GF-D8 (cell line): ENCODE data around the gene BHMT2.

Source experiments
- DNase-seq: peaks from one replicate; lab custom pipeline; 2025; lab: John Stamatoyannopoulos, UW

The BHMT2 gene

DNA sequence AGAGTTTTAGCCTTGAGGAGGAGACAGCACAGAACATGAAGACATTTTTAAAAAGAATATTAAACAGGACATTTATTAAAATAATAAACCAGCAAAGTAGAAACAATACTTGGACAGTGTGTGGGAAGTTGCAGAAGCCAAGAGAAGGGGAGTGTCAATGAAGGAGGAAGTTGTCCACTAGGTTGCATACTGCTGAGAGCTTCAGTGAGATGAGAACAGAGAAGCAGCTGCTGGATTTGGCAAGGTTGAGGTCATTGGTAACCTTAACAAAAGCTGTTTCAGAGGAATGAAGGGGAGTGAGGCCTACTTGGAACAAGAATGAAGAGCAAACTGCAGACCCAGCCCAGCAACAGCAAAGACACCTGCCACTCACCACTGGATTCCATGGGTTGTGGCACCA, 53.4 kb downstream of the BHMT2 start:
- no peak for DNase-seq

- DNase-seq = no peak
Measured at GRCh38 chr5:79124607-79125006, 55.0 kb downstream of the BHMT2 start.

- no peak for DNase-seq
Measured at GRCh38 chr5:79130781-79131180, 61.2 kb downstream of the BHMT2 start.

DNA sequence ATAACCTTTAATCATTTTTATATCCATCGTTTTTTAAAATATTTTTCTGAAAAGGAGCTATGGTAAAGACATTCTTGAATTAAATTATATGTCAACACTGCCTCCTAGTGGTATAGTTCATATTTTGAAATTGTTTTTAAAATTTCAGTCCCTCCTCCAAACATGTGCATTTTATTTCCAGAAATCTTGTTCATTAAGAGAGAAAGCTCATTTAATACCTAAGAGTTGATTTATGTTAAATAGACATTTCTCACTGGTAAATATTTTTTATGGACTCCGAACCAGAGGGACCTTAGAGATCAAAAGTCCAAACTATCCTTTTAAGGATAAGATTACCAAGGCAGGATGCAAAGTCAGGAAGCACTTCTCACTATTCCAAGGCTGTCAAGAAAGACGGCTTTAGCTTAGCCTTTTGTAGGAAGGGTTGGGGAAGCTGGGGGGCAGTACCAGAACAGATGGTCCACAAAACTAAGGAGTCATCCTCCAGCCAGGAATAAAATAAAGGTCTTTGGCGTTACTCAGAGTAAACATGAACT, 63.6 kb downstream of the BHMT2 start:
- no peak for DNase-seq

DNA sequence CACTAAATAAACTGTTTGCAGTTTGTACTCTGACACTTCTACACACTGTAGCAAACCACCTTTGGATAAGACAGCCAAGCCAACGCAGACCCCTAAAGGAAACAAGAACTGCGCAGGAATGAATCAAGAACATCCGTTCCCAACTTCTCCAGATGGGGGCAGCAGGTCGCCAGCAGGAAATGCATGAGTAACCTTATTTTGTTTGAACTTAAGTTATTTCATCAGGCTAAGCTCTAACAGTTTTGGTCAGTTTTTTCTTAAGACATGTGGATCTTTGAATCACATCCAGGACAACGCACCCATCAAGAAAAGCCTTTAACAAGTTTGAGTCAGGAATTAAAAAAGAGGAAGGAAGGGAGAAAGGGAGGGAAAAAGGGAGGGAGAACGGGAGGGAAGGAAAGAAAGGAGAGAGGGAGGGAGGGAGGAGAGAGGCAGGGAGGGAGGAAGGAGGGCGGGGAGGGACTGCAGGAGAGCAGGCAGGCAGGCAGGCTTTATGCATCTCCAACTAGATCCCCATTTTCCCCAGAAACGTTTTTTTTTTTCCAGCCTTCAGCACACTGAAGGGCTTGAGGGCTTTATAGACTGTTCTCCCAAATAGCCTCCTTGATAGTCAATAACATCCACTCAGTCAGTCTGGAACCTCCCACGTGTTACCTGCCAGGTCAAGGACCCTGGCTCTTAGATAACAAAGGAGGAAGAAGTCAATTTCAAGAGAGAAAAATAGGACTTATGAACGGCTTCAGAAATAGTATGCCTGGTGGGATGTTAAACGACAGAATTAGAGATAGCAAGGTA, 64.3 kb downstream of the BHMT2 start:
- no peak for DNase-seq

DNA sequence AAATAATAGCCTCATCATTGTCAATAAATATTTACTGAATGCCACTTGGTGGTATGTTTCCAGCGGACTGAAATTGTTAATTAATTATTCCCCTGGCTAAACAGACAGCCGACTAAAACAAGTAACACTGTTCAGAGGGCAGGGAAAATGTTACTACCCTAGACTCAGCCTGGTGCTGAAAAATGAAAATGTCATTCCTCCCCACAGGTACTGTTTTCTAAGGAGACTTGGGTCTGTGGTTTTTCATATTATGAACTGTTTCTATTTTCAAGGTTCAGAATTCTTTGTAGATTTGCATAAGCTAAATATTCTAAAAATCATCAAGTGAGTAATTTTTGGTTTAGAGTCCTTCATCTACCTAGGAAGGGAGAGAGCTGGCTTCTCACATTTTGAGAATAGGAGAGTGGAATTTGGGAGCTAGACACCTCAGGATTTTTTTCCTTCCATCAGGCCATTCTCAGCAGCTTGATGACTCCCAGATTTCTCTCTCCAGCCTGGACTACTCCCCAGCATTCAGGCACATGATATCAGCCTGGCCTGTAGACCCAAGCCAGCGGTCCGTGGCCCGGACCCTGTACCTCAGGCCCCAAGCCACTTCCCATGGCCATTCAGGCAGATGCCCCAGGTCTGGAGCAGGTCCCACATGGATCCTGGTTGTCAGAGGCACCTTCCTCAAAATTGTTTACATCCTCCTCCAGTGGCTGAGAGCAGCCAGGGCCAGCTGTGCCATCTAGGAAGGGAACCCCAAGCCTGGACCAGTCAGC, 66.4 kb downstream of the BHMT2 start:
- DNase-seq = no peak

DNA sequence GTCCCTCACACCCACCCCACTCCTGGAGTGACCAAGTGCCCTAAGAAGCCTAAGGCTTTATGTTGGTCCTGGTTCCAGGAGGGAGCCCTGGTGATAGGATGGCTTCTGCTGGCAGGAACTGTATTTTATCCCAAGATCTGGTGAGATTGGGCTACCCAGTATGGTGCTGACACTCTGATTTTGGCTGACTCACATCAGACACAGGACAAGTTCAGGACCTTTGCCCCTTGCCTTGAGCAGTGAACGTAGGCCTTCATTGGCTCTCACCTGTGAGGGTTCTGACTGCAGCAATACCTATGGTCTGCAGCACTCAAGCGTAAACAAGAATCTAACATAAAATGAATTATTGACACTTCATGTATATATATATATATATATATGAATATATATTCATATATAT, 67.1 kb downstream of the BHMT2 start:
- DNase-seq = no peak
